ENCODE results near the gene ZNF75A. TPM values are rescaled to one million over a fixed set of nuclear protein-coding genes. Genes with fewer than 3 reads are reported as not detected.
A peak's percentile ranks its signal among the peaks of the same experiment; 100 is the strongest.

Gene ZNF75A
- total RNA-seq, 1 donor: 26.1 TPM

GRCh38 chr16:3259836-3260235 lies 45.5 kb upstream of the ZNF75A start:
- Histone ChIP-seq H3K27ac (ENCODE audit: low read depth, low read length) (peak overlapping the region; percentile 43), H3K4me1 (ENCODE audit: insufficient read depth, low read length) (peaks cover 23% of the 10 kb centered on the region), H3K79me2 (ENCODE audit: insufficient read depth, low read length) (no peaks in the 10 kb centered on the region), H3K36me3 (ENCODE audit: insufficient read depth, low read length) (no peaks in the 10 kb centered on the region), H3K4me2 (ENCODE audit: insufficient read depth, low read length) (peak overlapping the region; percentile 57), H3K27me3 (ENCODE audit: insufficient read depth, low read length) (no peaks in the 10 kb centered on the region), H3K4me3 (ENCODE audit: insufficient read depth, low read length) (no peak overlapping the region), H2AFZ (ENCODE audit: low read length) (no peak overlapping the region), H3K9me3 (ENCODE audit: low read depth, low read length) (no peaks in the 10 kb centered on the region), H4K20me1 (ENCODE audit: insufficient read depth, low read length) (no peaks in the 10 kb centered on the region)
- DNase-seq (ENCODE audit: insufficient read length, low spot score, missing footprints): no peak
- no peak for TF ChIP-seq CTCF (IDR thresholded peaks at IDR 0.05; ENCODE audit: extremely low read depth, low read depth, low read length)

- Histone ChIP-seq H3K79me2 (ENCODE audit: insufficient read depth, low read length) (no peaks in the 10 kb centered on the region), H4K20me1 (ENCODE audit: insufficient read depth, low read length) (no peaks in the 10 kb centered on the region), H3K9me3 (ENCODE audit: low read depth, low read length) (no peaks in the 10 kb centered on the region), H2AFZ (ENCODE audit: low read length) (no peak overlapping the region), H3K4me3 (ENCODE audit: insufficient read depth, low read length) (no peak overlapping the region), H3K27ac (ENCODE audit: low read depth, low read length) (no peak overlapping the region), H3K27me3 (ENCODE audit: insufficient read depth, low read length) (no peaks in the 10 kb centered on the region), H3K36me3 (ENCODE audit: insufficient read depth, low read length) (no peaks in the 10 kb centered on the region), H3K4me1 (ENCODE audit: insufficient read depth, low read length) (peaks cover 30% of the 10 kb centered on the region), H3K4me2 (ENCODE audit: insufficient read depth, low read length) (no peak overlapping the region)
- no peak for DNase-seq (ENCODE audit: insufficient read length, low spot score, missing footprints)
- TF ChIP-seq CTCF (IDR thresholded peaks at IDR 0.05; ENCODE audit: extremely low read depth, low read depth, low read length): no peak
Measured at GRCh38 chr16:3262517-3262916, 42.8 kb upstream of the ZNF75A start.

- DNase-seq (ENCODE audit: insufficient read length, low spot score, missing footprints): peak; percentile 99
- H3K4me2 ChIP-seq (ENCODE audit: insufficient read depth, low read length): peak overlapping the region; percentile 77
- no peaks in the 10 kb centered on the region for H3K36me3 ChIP-seq (ENCODE audit: insufficient read depth, low read length)
- no peaks in the 10 kb centered on the region for H3K9me3 ChIP-seq (ENCODE audit: low read depth, low read length)
- TF ChIP-seq CTCF (IDR thresholded peaks at IDR 0.05; ENCODE audit: extremely low read depth, low read depth, low read length): peak; percentile 16
- no peaks in the 10 kb centered on the region for H3K27me3 ChIP-seq (ENCODE audit: insufficient read depth, low read length)
- peak overlapping the region; percentile 77 for H3K27ac ChIP-seq (ENCODE audit: low read depth, low read length)
- peaks cover 18% of the 10 kb centered on the region for H3K4me1 ChIP-seq (ENCODE audit: insufficient read depth, low read length)
- no peaks in the 10 kb centered on the region for H3K79me2 ChIP-seq (ENCODE audit: insufficient read depth, low read length)
- H3K4me3 ChIP-seq (ENCODE audit: insufficient read depth, low read length): peak overlapping the region; percentile 85
- no peaks in the 10 kb centered on the region for H4K20me1 ChIP-seq (ENCODE audit: insufficient read depth, low read length)
- peak overlapping the region; percentile 79 for H2AFZ ChIP-seq (ENCODE audit: low read length)
Measured at GRCh38 chr16:3264137-3265036, 40.9 kb upstream of the ZNF75A start.

- DNase-seq (ENCODE audit: insufficient read length, low spot score, missing footprints): peak; percentile 95
- H3K9me3 ChIP-seq (ENCODE audit: low read depth, low read length): no peaks in the 10 kb centered on the region
- no peak overlapping the region for H3K4me3 ChIP-seq (ENCODE audit: insufficient read depth, low read length)
- H2AFZ ChIP-seq (ENCODE audit: low read length): peak overlapping the region; percentile 38
- TF ChIP-seq CTCF (IDR thresholded peaks at IDR 0.05; ENCODE audit: extremely low read depth, low read depth, low read length): peak; percentile 81
- H3K36me3 ChIP-seq (ENCODE audit: insufficient read depth, low read length): no peaks in the 10 kb centered on the region
- H3K4me2 ChIP-seq (ENCODE audit: insufficient read depth, low read length): peak overlapping the region; percentile 68
- H3K4me1 ChIP-seq (ENCODE audit: insufficient read depth, low read length): peaks cover 16% of the 10 kb centered on the region
- H4K20me1 ChIP-seq (ENCODE audit: insufficient read depth, low read length): no peaks in the 10 kb centered on the region
- H3K79me2 ChIP-seq (ENCODE audit: insufficient read depth, low read length): no peaks in the 10 kb centered on the region
- no peaks in the 10 kb centered on the region for H3K27me3 ChIP-seq (ENCODE audit: insufficient read depth, low read length)
- peak overlapping the region; percentile 65 for H3K27ac ChIP-seq (ENCODE audit: low read depth, low read length)
Measured at GRCh38 chr16:3266873-3267537, 38.3 kb upstream of the ZNF75A start.

All from osteoblast (primary cell).